ENCODE measurements around the gene SIRT6. TPM values are rescaled to one million over a fixed set of nuclear protein-coding genes. Genes with fewer than 3 reads are reported as not detected.

SIRT6 gene
- polyA plus RNA-seq, 1 experiment = 22.3 TPM

GRCh38 chr19:4174895-4175668, 7.3 kb downstream of the SIRT6 start:
- no peak for TF ChIP-seq CTCF (IDR thresholded peaks at IDR 0.05; ENCODE audit: insufficient read depth, low read depth, low read length)
- ChIA-PET CTCF (interaction anchor here (1.1 to 1.6 kb wide), 2 partner anchors 12 to 35 kb away, joined by 3 to 4 read pairs; no protein-coding TSS in a partner anchor), POLR2A (no interaction called here)

DNA sequence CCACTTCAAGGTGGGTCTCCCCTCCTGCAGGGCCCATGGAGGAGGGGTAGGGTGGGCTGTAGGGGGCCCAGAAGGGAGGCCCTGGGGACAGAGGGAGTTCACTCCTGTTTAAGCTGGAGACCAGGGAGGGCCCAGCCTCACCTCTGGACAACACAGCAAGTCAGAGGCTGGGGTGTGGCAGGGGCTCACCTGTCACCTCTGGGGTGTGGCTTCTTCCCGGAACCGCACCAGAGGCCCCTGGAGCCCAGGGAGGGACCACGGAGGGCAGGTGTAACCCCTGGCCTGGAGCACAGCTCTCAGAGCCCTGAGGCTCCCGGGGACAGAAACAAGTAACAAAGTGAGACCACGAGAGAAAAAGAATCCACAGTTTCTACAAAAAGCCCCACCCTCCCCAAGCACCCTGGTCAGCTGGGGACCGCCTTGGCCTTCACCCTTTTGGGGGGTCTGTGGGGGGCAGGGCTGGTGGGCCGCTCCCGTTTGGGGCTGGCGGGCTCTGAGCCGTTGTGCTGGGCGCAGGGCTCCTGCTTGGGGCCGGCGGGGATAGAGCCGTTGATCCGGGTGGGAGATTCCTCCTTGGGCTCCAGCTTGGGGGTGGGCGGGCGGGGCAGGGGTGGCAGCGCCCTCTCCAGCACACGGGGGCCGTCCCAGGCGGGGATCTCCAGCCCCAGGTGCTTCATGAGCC, 8.0 kb downstream of the SIRT6 start:
- no peak for DNase-seq (ENCODE audit: low read depth)
- peaks cover 3% of the 10 kb centered on the region for H3K27me3 ChIP-seq (ENCODE audit: control insufficient read depth, insufficient read depth, low read length)
- no peak overlapping the region for H3K4me3 ChIP-seq (ENCODE audit: low read depth, low read length)
- ChIA-PET CTCF (interaction anchor here (1.6 kb wide), 2 partner anchors 13 to 35 kb away, joined by 3 to 10 read pairs; no protein-coding TSS in a partner anchor), POLR2A (no interaction called here)
- H3K36me3 ChIP-seq (ENCODE audit: control insufficient read depth, insufficient read depth, low read length) = peaks cover 11% of the 10 kb centered on the region
- TF ChIP-seq CTCF (IDR thresholded peaks at IDR 0.05; ENCODE audit: insufficient read depth, low read depth, low read length) = no peak

More at GRCh38 chr19:4174895-4175668, 7.3 kb downstream of the SIRT6 start:
- Histone ChIP-seq H3K4me3 (ENCODE audit: low read depth, low read length) (no peak overlapping the region), H3K27me3 (ENCODE audit: control insufficient read depth, insufficient read depth, low read length) (peaks cover 3% of the 10 kb centered on the region), H3K36me3 (ENCODE audit: control insufficient read depth, insufficient read depth, low read length) (peaks cover 16% of the 10 kb centered on the region)
- no peak for DNase-seq (ENCODE audit: low read depth)

DNA sequence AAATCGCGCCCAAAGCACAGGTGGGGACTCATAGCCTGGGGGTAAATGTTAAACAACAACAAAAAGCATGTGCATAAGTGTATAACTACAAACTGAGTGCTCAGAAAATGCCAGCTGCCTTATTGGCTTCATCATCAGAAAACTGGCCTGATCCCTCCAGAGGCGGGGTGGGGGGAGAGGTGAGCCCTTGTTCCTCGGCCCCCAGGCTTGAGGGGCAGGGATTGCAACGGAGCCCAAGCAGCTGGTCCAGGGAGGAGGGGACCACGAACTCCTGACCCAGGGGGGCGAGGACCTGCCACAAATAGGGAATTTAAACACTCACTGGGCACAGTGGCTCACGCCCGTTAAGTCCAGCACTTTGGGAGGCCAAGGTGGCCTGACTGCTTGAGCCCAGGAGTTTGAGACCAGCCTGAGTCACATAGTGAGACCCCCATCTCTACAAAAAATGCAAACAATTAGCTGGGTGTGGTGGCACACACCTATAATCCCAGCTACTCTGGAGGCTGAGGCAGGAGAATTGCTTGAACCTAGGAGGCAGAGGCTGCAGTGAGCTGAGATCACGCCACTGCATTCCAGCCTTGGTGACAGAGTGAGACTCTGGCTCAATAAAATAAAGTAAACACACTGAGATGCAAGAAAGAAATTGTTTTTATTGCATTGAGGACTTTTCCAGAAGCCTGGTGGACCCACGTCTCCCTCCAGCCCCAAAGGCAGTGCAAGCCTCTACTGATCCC, 8.7 kb downstream of the SIRT6 start:
- H3K36me3 ChIP-seq (ENCODE audit: control insufficient read depth, insufficient read depth, low read length) = peaks cover 8% of the 10 kb centered on the region
- ChIA-PET CTCF (interaction anchor here (1.6 kb wide), 1 partner anchor 34 kb away, joined by 10 read pairs; no protein-coding TSS in a partner anchor), POLR2A (no interaction called here)
- no peak for DNase-seq (ENCODE audit: low read depth)
- TF ChIP-seq CTCF (IDR thresholded peaks at IDR 0.05; ENCODE audit: insufficient read depth, low read depth, low read length) = no peak
- no peak overlapping the region for H3K4me3 ChIP-seq (ENCODE audit: low read depth, low read length)
- H3K27me3 ChIP-seq (ENCODE audit: control insufficient read depth, insufficient read depth, low read length) = peaks cover 3% of the 10 kb centered on the region

DNA sequence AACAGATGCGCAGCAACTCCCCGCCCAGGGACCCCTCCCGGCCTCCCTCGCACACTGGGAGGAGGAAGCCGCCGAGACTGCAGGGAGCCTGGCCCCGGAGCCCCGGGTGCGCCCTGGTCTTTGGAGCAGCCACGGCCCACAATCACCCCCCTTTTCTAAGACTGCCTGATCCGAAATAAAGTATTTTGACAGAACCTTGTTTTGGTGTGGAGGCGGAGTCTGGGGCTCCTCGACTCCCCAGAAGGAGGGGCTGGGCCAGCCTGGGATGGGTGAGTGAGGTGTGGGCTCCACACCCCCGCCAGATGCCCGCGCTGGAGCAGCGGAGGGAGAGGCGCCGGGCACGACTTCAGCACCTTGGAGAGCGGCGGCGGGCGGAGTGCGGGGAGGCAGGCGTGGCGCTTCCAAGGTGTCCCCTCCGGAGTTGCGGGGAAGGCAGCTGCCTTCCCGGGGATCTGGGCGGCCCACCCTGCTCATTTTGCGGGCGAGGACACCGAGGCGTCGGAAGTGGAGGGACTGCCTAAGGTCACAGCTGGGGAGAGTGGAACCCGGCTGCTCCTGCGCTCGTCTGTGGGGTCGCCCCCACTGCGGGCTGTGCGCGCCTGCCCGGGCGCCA, 9.4 kb downstream of the SIRT6 start:
- peaks cover 3% of the 10 kb centered on the region for H3K27me3 ChIP-seq (ENCODE audit: control insufficient read depth, insufficient read depth, low read length)
- H3K4me3 ChIP-seq (ENCODE audit: low read depth, low read length) = no peak overlapping the region
- TF ChIP-seq CTCF (IDR thresholded peaks at IDR 0.05; ENCODE audit: insufficient read depth, low read depth, low read length) = no peak
- no peak for DNase-seq (ENCODE audit: low read depth)
- H3K36me3 ChIP-seq (ENCODE audit: control insufficient read depth, insufficient read depth, low read length) = peaks cover 7% of the 10 kb centered on the region
- CTCF ChIA-PET = interaction anchor here (1.6 kb wide), 1 partner anchor 33 kb away, joined by 10 read pairs; no protein-coding TSS in a partner anchor
- POLR2A ChIA-PET = no interaction called here
